Measurements from ENCODE around the gene SEL1L3.

GRCh38 chr4:25821899-25822298 is 40.9 kb downstream of the SEL1L3 start:
- TF ChIP-seq, protein P1, sequence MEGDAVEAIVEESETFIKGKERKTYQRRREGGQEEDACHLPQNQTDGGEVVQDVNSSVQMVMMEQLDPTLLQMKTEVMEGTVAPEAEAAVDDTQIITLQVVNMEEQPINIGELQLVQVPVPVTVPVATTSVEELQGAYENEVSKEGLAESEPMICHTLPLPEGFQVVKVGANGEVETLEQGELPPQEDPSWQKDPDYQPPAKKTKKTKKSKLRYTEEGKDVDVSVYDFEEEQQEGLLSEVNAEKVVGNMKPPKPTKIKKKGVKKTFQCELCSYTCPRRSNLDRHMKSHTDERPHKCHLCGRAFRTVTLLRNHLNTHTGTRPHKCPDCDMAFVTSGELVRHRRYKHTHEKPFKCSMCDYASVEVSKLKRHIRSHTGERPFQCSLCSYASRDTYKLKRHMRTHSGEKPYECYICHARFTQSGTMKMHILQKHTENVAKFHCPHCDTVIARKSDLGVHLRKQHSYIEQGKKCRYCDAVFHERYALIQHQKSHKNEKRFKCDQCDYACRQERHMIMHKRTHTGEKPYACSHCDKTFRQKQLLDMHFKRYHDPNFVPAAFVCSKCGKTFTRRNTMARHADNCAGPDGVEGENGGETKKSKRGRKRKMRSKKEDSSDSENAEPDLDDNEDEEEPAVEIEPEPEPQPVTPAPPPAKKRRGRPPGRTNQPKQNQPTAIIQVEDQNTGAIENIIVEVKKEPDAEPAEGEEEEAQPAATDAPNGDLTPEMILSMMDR (IDR thresholded peaks at IDR 0.05): no peak
- TF ChIP-seq POLR2A (IDR thresholded peaks at IDR 0.05) (no peak), POLR2AphosphoS5 (IDR thresholded peaks at IDR 0.05) (no peak), EP300 (IDR thresholded peaks at IDR 0.05) (no peak)

Measured in stomach (tissue), 4 donors.